HG03575 (cell line): Measurements from ENCODE around the gene PRTN3.

ENCODE experiments used
- ATAC-seq: cut with Tn5 transposase; IDR thresholded peaks from one replicate; pipeline ENCODE4 v1.9.1; 2021; ENCODE audit not compliant: unreplicated experiment, insufficient number of reproducible peaks, low FRiP score; ENCODE audit errors: extremely low read depth

PRTN3 gene

DNA sequence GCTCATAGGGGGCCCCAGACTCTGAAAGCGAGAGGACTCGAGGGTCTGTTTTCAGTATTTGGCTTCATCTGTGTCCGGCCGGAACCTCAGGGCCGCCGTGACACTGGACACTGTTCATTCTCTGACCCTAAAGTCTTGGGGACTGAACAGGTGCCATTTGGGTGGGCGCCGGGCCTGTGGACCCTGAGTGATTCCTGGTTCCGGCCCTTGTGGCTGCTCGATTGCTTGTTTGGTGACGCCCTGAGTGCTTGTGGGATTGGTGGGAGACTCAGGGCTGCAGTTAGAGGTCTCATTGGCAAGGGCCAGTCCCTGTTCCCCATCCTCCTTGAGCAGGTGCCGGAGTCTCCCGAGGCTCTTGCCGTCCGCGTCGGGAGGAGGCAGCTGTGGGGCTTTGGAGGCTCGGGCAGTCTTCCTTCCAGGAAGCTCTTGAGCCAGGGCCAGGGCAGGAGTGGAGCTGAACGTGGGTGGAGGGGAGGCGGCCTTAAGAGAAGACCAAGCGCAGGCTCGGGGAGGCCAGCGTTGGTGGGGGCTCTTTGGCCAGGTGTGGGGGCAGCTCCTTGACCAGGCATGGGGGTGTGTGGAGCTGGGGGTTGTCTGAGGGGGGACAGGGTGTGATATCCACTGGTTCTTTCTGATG is 38.8 kb upstream of the PRTN3 start:
- ATAC-seq, result no peak

DNA sequence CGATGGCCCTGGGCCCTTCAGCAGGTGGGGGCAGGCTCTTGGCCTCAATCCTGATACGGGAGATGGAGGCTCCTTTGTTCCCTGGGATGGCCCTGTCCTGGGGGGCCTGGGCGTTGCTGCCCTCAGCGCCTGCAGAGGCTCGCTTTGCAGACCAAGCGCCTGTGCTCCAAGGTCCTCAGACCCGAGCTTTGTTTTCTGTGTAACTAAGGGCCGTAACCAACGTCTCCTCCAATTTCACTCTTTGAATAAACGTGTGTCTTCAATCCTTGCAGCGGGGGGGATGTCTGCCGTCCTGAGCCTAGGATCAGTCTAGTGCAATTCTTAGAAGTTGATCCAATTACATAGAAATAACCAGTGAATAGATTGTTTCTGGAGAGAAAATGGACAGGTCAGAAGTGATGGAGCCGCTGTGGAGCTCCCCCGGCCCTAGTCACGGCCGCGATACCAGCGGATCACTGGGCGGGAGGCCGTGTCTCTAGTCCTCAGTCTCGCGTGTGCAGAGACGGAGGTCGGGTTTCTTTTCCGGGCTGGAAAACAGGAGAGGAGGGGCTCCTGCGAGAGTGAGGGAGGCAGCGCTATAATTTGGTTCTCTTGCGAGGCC is 38.2 kb upstream of the PRTN3 start:
- ATAC-seq, result no peak

DNA sequence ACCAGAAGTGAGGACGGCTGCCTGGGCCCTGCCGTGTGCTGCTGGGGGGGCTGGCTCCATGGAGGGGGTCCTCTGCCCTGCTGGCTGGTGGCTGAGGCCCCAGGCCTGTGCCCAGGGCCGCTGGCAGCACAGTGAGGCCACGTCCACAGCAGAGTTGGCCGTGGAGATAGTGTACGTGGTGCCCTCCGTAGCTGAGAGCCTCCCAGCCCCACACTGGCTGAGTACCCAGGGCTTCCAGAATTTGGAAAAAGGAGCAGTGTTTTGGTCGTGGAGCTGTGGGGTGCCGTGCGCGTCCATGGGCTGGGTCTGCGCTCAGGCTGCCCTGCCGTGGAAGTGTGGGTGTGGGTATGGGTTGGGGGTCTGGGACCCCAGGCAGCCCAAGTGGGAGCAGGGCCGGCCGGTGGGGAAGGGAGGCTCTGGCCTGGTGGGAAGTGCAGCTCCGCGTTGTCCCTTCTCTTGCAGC is 37.7 kb upstream of the PRTN3 start:
- ATAC-seq, result no peak

DNA sequence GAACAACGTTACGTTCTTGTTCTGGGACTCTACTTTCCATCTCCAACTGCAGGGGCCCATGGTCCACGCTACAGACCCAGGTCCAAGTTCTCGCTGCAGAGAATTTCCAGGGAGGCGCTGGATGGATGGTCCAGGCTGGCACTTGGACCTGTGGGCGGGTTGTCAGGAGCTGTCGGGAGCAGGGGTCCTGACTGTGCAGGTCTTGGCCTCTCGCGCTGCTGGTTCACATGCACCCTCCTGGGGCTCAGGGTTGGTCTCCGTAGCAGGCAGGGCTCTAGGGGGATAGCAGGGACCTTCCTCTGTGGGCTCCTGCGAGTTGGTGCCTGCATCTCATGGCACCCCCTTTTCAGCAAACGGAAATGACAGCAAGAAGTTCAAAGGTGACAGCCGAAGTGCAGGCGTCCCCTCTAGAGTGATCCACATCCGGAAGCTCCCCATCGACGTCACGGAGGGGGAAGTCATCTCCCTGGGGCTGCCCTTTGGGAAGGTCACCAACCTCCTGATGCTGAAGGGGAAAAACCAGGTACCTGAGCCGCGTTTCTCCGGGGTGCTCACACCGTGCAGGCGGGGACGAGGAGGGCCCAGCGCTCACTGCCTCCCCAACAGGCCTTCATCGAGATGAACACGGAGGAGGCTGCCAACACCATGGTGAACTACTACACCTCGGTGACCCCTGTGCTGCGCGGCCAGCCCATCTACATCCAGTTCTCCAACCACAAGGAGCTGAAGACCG is 36.9 kb upstream of the PRTN3 start:
- no peak for ATAC-seq

DNA sequence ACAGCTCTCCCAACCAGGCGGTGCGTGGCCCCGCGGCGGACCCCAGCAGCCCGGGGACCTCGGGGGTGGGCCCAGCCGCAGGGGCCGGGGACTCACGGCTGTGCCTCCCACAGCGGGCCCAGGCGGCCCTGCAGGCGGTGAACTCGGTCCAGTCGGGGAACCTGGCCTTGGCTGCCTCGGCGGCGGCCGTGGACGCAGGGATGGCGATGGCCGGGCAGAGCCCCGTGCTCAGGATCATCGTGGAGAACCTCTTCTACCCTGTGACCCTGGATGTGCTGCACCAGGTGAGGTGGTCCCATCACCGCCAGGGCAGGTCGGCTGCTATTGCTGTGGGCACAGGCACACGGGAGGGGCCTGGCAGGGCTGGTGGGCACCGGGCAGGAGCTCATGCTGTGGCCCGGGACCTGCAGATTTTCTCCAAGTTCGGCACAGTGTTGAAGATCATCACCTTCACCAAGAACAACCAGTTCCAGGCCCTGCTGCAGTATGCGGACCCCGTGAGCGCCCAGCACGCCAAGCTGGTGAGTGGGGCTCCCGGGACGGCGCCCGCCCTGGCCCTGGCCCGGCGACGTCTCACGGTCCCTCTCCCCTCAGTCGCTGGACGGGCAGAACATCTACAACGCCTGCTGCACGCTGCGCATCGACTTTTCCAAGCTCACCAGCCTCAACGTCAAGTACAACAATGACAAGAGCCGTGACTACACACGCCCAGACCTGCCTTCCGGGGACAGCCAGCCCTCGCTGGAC is 36.2 kb upstream of the PRTN3 start:
- ATAC-seq, result no peak

DNA sequence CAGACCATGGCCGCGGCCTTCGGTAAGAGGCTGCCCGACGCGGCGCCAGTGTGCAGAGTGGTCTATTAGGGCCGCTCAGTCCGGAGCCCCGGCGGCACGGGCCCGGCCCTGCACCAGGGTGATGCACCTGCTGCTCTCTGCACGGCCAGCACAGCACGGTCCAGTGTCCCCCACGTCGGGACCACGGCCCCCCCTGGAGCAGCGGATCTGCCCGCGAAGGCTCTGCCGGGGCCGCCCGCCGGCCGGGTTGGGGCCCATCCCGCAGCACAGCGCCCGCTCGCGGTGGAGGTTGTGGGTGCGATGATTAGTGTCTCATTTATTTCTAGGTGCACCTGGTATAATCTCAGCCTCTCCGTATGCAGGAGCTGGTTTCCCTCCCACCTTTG is 35.6 kb upstream of the PRTN3 start:
- no peak for ATAC-seq

DNA sequence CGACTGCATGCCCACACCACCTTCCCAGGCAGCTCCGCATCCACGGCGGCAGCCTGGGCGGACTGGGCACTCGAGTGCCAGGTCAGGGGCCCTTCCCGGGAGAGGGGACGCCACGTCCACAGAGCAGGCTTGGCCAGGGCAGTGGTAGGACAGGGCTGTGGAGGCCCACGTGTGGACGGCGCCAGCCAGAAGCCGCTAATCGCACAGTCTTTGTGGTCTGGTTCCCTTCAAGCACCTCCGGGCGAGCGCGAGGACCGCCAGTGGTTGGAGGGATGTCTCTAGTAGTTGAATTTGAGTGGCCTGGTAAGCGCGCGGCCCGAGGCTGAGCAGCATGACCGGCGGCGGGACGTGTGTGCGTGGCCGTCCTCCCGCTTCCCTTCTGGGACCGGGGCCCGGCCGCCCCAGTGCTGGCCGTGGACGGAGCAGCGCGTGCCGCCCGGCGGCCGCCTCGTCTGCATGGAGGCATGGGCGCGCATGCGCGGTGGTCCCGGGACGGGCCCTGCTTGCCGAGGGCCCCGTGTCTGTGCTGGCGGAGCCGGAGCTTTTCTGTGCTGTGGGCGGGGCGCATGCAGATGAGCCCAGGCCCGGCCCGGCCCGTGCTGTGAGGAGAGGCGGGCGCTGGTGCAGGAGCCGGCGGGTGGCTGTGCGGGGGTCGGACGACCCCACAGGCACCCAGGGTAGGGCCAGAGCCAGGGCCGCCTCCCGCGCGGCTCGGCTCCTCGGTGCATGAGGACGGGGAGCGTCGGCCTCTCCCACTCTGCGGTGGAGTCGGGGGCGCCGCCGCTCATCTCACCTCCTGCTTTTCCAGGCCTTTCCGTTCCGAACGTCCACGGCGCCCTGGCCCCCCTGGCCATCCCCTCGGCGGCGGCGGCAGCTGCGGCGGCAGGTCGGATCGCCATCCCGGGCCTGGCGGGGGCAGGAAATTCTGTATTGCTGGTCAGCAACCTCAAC is 34.9 kb upstream of the PRTN3 start:
- ATAC-seq, result no peak

DNA sequence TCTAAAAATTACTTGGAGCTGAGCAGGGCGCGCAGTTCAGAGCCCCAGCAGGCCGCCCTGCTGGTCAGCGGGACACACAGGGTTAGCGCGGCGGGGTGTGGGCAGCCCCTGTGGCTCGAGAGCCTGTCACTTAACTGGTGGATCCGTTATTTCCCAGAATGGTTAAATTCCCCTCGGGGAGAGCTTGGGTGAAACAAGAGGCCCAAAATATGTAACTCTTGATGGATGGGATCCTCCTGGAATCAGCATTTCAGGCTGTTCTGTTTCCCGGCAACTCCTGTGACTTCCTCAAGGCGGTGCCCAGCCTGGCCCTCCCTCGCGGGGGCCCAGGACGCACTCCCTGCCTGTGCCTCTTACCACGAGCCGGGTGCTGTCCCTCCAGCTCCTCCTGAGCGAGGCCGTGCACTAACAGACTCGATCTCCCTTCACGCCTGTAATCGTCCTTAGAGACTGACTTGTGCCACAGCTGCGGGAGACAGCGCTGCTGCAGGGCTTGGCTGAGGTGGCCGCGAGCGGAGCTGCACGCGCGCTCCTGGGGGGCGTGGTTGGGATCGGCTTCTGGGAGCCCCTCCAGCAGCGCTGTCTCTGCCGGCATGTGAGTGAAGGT is 33.9 kb upstream of the PRTN3 start:
- ATAC-seq, result no peak

DNA sequence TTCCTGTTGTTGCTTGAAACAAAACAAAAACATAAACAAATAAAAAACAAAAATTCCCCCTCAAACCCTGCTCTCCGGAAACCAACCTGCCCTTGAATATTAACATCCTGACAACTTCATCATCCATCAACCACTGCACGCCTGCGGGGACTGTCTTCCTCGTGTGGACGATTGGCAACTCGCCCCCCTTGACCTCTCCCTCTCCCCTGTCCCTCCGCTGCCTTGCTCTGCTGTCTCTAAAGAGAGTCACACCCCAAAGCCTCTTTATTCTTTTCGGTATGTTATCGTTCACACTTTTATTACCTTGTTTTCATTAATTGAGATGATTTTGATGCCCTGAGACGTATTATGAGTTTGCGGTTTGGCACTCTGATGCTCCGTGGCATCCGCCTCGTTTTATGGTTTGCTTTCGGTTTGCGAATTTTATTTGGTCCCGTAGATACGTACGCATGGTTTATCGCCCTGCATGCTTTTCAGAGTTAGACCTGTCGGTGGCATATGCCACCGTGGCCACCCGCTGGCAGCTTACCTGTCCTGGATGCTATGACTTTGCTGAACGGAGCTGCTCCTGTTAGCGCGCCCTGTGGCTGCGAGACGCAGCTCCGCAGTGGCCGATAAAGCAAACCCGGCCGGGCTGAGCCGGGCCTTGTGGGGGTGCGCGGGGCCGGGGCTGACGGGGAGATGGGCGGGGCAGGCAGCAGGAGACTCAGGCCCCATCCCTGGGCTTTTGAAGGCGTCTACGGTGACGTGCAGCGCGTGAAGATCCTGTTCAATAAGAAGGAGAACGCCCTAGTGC is 33.0 kb upstream of the PRTN3 start:
- no peak for ATAC-seq

DNA sequence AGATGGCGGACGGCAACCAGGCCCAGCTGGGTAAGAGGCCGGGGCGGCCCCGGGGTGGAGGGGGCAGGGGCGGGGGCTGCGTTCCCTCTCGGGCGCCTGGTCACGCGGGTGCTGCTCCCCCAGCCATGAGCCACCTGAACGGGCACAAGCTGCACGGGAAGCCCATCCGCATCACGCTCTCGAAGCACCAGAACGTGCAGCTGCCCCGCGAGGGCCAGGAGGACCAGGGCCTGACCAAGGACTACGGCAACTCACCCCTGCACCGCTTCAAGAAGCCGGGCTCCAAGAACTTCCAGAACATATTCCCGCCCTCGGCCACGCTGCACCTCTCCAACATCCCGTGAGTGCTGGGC is 32.4 kb upstream of the PRTN3 start:
- no peak for ATAC-seq

DNA sequence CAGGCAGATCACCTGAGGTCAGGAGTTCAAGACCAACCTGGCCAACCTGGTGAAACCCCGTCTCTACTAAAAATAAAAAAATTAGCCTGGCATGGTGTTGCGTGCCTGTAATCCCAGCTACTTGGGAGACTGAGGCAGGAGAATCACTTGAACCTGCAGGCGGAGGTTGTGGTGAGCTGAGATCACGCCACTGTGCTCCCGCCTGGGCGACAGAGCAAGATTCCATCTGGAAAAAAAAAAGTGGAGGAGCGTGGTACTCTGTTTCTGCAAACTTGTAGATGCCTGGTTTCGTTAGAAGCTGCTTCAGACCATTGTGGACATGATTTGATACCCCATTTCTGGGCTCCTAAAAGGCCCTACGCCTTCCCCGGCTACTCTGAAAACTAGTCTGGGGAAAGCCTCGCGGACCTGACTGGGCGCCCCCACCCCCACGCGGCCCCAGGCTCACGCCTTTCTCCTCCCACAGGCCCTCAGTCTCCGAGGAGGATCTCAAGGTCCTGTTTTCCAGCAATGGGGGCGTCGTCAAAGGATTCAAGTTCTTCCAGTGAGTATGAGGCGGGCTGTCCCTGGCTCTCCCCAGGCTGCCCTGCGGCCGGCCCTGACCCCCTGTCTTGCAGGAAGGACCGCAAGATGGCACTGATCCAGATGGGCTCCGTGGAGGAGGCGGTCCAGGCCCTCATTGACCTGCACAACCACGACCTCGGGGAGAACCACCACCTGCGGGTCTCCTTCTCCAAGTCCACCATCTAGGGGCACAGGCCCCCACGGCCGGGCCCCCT is 30.5 kb upstream of the PRTN3 start:
- no peak for ATAC-seq

DNA sequence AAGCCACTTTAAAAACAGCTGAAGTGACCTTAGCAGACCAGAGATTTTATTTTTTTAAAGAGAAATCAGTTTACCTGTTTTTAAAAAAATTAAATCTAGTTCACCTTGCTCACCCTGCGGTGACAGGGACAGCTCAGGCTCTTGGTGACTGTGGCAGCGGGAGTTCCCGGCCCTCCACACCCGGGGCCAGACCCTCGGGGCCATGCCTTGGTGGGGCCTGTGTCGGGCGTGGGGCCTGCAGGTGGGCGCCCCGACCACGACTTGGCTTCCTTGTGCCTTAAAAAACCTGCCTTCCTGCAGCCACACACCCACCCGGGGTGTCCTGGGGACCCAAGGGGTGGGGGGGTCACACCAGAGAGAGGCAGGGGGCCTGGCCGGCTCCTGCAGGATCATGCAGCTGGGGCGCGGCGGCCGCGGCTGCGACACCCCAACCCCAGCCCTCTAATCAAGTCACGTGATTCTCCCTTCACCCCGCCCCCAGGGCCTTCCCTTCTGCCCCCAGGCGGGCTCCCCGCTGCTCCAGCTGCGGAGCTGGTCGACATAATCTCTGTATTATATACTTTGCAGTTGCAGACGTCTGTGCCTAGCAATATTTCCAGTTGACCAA is 29.8 kb upstream of the PRTN3 start:
- ATAC-seq, result no peak

DNA sequence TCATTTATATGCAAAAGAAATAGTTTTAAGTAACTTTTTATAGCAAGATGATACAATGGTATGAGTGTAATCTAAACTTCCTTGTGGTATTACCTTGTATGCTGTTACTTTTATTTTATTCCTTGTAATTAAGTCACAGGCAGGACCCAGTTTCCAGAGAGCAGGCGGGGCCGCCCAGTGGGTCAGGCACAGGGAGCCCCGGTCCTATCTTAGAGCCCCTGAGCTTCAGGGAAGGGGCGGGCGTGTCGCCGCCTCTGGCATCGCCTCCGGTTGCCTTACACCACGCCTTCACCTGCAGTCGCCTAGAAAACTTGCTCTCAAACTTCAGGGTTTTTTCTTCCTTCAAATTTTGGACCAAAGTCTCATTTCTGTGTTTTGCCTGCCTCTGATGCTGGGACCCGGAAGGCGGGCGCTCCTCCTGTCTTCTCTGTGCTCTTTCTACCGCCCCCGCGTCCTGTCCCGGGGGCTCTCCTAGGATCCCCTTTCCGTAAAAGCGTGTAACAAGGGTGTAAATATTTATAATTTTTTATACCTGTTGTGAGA is 29.2 kb upstream of the PRTN3 start:
- no peak for ATAC-seq

DNA sequence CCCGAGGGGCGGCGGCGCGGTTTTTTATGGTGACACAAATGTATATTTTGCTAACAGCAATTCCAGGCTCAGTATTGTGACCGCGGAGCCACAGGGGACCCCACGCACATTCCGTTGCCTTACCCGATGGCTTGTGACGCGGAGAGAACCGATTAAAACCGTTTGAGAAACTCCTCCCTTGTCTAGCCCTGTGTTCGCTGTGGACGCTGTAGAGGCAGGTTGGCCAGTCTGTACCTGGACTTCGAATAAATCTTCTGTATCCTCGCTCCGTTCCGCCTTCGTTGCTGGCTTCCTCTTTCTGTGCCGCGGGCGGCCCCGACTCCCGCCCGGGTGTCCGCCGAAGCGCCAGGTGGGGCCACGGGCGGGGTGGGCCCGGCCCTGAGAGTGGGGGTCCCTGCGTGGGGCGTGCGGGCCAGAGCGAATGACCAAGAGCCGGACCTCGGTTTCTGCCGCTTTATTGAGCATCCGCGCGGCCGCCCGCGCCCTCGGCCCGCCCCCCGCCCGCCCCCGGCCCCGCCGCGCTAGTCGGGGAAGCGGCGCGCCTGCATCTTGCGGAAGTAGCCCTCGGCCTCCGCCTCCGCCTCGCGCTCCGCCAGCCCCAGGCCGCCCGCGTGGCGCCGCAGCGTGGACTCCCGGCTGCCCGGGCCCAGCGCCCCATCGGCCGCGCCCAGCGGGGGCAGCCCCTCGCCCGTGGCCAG is 28.6 kb upstream of the PRTN3 start:
- ATAC-seq, result no peak

DNA sequence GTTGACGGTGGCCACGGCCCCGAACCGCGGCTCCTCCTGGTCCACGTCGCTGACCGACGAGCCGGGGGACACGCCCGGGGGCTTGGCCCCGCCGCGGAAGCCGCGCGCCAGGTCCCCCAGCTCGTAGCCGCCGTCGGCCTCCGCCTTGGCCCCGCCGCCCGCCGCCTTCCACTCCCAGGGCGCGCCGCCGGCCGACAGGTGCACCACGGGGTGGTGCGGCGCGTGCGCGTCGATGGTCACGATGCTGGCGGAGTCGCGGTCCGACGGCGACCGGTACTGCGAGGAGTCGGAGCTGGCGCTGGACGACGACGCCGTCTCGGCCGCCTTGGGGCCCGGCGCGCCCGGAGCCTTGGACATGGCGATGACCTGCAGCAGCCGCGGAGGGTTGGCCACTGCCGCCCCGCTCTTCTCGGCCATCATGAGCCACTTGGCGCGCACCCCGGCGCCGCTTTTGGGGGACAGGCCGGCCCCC is 28.0 kb upstream of the PRTN3 start:
- no peak for ATAC-seq
